ENCODE measurements around the gene SDK2.

Gene SDK2

DNA sequence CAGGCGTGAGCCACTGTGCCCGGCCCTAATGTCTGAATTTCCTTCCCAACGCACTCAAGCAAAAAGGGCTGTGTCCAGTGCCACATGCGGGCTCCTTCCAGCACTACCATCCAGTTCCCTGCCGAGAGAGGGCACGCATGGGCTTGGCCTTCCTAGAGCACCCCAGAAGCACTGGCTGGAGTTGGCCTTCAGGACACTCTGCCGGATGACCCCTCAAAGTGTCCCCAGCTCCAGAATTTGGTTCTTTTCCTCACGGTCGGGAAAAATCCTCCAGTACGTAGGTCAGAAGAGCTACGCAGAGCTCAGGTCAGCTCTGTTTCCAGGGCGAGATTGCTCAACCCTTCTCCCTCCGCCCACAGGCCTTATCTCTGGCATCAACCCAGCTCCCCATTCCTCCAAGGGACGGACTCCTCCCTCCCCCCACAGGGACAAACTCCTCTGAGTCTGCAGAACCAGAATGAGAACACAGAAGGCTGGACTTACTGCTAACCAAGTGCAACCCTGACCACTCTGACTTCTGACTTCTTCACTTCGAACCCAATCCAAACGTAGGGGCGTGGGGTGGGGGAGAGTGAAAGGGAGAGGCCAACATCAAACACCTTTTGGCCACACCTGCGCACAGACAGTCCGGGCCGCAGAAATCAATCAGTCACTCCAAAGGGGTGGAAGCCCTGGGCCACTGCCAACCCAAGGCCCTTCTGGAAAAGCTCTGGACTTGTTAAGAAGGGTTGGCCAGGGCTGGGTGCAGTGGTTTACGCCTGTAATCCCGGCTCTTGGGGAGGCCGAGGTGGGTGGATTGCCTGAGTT, 336.0 kb downstream of the SDK2 start:
- H3K4me3 ChIP-seq (ENCODE audit: low read length) = peak overlapping the region; percentile 5
- peak; percentile 86 for DNase-seq (ENCODE audit: low read depth)
- TF ChIP-seq, protein P1, sequence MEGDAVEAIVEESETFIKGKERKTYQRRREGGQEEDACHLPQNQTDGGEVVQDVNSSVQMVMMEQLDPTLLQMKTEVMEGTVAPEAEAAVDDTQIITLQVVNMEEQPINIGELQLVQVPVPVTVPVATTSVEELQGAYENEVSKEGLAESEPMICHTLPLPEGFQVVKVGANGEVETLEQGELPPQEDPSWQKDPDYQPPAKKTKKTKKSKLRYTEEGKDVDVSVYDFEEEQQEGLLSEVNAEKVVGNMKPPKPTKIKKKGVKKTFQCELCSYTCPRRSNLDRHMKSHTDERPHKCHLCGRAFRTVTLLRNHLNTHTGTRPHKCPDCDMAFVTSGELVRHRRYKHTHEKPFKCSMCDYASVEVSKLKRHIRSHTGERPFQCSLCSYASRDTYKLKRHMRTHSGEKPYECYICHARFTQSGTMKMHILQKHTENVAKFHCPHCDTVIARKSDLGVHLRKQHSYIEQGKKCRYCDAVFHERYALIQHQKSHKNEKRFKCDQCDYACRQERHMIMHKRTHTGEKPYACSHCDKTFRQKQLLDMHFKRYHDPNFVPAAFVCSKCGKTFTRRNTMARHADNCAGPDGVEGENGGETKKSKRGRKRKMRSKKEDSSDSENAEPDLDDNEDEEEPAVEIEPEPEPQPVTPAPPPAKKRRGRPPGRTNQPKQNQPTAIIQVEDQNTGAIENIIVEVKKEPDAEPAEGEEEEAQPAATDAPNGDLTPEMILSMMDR (conservative IDR thresholded peaks at IDR 0.05; ENCODE audit: low read depth, low read length) = no peak

DNA sequence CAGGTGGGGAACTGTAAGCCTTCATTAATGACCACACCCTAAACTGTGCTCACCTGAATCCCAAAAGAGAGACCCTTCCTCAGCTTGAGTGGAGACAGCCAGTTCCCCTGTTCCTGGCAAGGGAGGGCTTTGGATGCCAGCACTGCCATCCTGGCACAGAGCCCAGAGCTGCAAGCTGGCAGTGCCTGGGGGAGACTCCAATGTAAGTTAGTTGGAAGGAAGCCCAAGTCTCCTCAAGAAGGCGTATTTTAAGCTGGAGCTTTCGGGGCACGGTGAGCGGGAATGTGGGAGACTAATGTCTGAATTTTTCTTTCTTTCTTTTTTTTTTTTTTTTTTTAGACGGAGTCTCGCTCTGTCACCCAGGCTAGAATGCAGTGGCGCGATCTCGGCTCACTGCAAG, 337.1 kb downstream of the SDK2 start:
- H3K4me3 ChIP-seq (ENCODE audit: low read length) = no peak overlapping the region
- TF ChIP-seq, protein P1 (conservative IDR thresholded peaks at IDR 0.05; ENCODE audit: low read depth, low read length) = no peak
- DNase-seq (ENCODE audit: low read depth) = no peak

DNA sequence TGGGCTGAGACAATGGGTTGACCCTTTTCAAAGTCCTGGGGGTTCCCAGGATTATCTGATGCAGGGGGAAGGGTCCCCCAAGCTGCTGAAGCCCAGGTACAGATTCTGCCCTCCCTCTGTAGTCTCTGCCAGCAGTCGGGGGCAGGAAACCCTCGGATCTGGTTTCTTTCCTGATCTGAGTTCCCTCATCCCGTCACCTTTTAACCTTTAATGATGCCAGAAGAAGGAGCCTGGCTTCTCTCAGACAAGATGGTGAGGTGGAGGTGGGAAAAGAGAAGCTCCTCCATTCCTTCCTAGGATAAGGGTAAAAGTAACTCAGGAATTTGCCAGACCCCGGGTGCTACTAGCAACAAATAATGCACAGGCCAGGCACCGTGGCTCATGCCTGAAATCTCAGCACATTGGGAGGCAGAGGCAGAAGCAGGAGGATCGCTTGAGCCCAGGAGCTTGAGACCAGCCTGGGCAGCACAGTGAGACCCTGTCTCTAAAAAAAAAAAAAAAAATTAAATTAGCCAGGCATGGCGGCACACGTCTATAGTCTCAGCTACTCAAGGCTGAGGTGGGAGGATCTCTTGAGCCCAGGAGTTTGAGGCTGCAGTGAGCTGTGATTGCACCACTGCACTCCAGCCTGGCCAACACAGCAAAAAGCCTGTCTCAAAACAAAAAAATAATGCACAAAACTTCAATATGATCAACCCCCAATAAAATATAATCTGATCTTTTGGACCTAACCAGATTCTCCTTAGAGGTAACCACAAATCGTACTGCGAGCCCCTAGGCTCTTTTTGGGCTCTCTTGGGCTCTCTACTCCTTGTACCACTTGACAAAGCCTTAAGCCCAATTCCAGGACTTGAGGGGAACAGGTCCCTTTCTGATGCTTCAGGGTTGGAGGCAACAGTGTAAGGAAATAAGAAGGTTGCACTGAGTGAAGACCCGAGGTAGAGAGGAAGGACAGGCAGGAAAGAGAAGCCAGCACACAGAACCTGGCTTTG, 338.1 kb downstream of the SDK2 start:
- TF ChIP-seq, protein P1 (conservative IDR thresholded peaks at IDR 0.05; ENCODE audit: low read depth, low read length) = no peak
- DNase-seq (ENCODE audit: low read depth) = no peak
- H3K4me3 ChIP-seq (ENCODE audit: low read length) = no peak overlapping the region

DNA sequence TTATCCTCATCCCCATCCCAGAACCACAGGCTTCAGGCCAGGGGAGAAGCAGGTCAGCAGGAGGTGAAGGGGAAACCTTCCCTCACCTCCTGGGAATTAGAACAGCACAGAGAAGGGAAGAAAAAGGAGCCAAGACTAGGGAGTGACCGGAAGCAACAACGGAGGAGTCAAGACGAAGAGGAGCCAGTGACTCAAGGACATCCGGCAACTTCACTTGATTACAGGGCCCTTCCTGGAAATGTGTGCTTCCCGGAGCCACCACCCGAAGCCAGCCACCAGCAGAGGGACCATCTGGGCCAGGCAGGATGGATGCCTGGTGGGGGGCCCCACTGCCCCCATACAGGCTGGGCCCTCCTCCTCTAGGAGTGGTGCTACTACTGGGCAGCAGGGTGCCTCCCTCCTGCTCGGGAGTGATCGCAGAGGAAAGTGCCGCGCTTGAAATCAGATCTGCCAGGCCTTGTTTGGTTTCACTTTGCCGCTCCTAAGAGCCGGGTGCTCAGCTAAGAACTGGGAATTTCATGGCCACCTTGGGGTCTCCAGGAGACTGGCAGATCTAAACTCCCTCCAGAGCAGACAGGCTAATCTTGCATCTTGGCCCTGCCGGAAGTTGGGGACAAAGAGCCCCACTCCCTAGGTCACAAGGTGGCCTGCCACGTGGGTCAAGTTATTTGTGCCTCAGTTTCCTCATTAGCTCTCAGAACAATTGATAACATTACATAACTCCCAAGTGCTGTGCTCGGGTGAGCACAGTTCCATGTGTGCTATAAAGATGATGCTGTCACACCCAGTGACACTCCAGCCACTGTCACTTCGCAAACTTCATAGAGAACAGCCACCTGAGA, 339.1 kb downstream of the SDK2 start:
- DNase-seq (ENCODE audit: low read depth) = no peak
- TF ChIP-seq, protein P1 (conservative IDR thresholded peaks at IDR 0.05; ENCODE audit: low read depth, low read length) = peak; percentile 35
- peak overlapping the region; percentile 26 for H3K4me3 ChIP-seq (ENCODE audit: low read length)

DNA sequence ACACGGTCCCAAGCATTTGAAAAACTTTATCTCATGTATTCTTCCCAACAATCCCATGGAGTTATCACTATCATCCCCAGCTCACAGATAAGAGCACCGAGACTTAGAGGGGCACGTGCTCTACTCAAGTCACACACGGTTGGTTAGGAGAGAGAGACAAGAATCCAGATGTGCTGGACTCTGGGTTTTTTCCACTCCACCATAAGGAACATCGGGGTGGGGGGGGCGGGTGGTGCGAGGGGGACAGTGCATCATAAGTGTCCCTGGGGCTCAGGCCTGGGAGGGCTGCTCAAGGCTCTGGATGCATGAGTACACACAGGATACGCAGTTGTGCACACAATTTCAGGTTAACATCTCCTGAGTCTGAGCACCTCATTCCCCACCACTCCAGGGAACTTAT, 339.8 kb downstream of the SDK2 start:
- DNase-seq (ENCODE audit: low read depth) = no peak
- TF ChIP-seq, protein P1 (conservative IDR thresholded peaks at IDR 0.05; ENCODE audit: low read depth, low read length) = no peak
- H3K4me3 ChIP-seq (ENCODE audit: low read length) = no peak overlapping the region

DNA sequence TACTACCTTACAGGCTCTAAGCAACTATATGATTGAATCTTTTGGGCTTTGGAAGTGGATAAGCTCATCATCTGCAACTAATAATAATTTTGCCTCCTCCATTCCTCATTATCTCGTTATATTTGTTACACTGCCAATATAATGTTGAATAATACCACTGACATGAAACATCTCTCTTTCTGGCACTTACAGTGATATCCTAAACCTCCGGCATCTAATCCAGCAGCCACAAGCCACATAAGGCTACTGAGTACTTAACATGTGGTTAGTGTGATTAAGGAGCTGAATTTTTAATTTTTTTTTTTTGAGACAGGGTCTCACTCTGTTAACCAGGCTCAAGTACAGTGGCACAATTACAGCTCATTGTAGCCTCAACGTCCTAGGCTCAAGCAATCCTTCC, 342.1 kb downstream of the SDK2 start:
- DNase-seq (ENCODE audit: low read depth) = no peak
- TF ChIP-seq, protein P1 (conservative IDR thresholded peaks at IDR 0.05; ENCODE audit: low read depth, low read length) = no peak
- H3K4me3 ChIP-seq (ENCODE audit: low read length) = no peak overlapping the region
